ENCODE data around the gene THEM5.
"Not testable (repeated sequence)": the region's sequence is repeated elsewhere in the genome, so short reads cannot be mapped to it uniquely, and the experiment has no call there.

The THEM5 gene, protein sequence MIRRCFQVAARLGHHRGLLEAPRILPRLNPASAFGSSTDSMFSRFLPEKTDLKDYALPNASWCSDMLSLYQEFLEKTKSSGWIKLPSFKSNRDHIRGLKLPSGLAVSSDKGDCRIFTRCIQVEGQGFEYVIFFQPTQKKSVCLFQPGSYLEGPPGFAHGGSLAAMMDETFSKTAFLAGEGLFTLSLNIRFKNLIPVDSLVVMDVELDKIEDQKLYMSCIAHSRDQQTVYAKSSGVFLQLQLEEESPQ

GRCh38 chr1:151853411-151853943 is at the start of gene THEM5:
Gene THEM5, minus strand, starts transcription at chr1:151853712. Its CDS starts 147 bp downstream, at chr1:151853565.
- no peak within 1 kb of the TSS for H3K9ac ChIP-seq (ENCODE audit: insufficient read length, low read depth)
- no peak for DNase-seq (ENCODE audit: low read depth, low spot score)
- H3K4me3 ChIP-seq (ENCODE audit: insufficient read length, low read depth) = no peak within 1 kb of the TSS
- H3K36me3 ChIP-seq (ENCODE audit: insufficient read depth, insufficient read length, low read length) = no peaks in the 10 kb centered on the region
- H3K27me3 ChIP-seq (ENCODE audit: insufficient read depth, insufficient read length) = peaks cover 2% of the 10 kb centered on the region
- H3K9me3 ChIP-seq (ENCODE audit: insufficient read depth, low read length) = no peaks in the 10 kb centered on the region
- TF ChIP-seq YY1 (IDR thresholded peaks at IDR 0.05; ENCODE audit: insufficient read depth, insufficient read length) (no peak), ZNF274 (IDR thresholded peaks at IDR 0.05; ENCODE audit: low read depth, low read length) (no peak), SUZ12 (IDR thresholded peaks at IDR 0.05; ENCODE audit: extremely low read depth, insufficient read depth, insufficient read length) (no peak)
- H3K4me1 ChIP-seq (ENCODE audit: insufficient read depth, insufficient read length) = peaks cover 15% of the 10 kb centered on the region

DNA sequence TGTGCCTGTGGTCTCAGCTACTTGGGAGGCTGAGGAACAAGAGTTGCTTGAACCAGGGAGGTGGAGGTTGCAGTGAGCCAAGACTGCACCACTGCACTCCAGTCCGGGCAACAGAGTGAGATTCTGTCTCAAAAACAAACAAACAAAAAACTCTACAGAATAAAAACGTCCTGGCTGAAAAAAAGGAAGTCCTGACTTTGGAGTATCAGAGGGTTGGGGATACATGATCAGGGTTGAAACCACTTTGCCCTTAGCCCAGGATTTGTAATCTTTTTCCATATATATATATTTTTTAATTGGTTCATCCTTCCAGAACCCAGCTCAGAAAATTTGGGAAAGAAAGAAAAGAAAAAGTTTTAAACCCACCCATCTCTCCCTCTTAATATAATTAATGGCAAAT is 49.3 kb upstream of the THEM5 start:
- Histone ChIP-seq H3K9ac (ENCODE audit: insufficient read length, low read depth) (no peak overlapping the region), H3K9me3 (ENCODE audit: insufficient read depth, low read length) (peaks cover 72% of the 10 kb centered on the region), H3K4me1 (ENCODE audit: insufficient read depth, insufficient read length) (no peaks in the 10 kb centered on the region), H3K27me3 (ENCODE audit: insufficient read depth, insufficient read length) (no peaks in the 10 kb centered on the region), H3K4me3 (ENCODE audit: insufficient read length, low read depth) (no peak overlapping the region), H3K36me3 (ENCODE audit: insufficient read depth, insufficient read length, low read length) (peaks cover 40% of the 10 kb centered on the region)
- TF ChIP-seq SUZ12 (IDR thresholded peaks at IDR 0.05; ENCODE audit: extremely low read depth, insufficient read depth, insufficient read length) (no peak), YY1 (IDR thresholded peaks at IDR 0.05; ENCODE audit: insufficient read depth, insufficient read length) (no peak)
- no peak for DNase-seq (ENCODE audit: low read depth, low spot score)

- H3K4me3 ChIP-seq (ENCODE audit: insufficient read length, low read depth); H3K27me3 ChIP-seq (ENCODE audit: insufficient read depth, insufficient read length); DNase-seq (ENCODE audit: low read depth, low spot score); H3K4me1 ChIP-seq (ENCODE audit: insufficient read depth, insufficient read length); H3K9ac ChIP-seq (ENCODE audit: insufficient read length, low read depth): not testable (repeated sequence)
- peaks cover 52% of the 10 kb centered on the region; the same call in 1 of the 2 replicates for H3K9me3 ChIP-seq (ENCODE audit: insufficient read depth, low read length)
- H3K36me3 ChIP-seq (ENCODE audit: insufficient read depth, insufficient read length, low read length) = peaks cover 32% of the 10 kb centered on the region
These were observed 47.3 kb upstream of the THEM5 start for GRCh38 chr1:151900804-151901203.

DNA sequence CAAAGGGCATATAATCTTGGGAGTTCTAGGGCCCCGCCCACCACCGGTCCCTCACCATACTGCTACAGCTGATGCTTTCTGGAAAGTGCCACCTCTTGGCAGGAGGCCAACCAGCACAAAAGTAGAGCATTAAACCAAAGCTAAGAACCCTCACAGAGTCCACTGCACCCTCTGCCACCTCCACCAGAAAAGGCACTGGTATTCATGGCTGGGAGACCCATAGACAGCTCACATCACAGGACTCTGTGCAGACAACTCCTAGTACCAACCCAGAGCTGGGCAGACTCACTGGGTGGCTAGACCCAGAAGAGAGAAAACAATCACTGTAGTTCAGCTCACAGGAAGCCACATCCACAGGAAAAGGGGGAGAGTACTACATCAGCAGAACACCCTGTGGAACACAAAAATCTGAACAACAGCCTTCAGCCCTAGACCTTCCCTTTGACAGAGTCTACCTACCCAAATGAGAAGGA is 45.0 kb upstream of the THEM5 start:
- Histone ChIP-seq H3K36me3 (ENCODE audit: insufficient read depth, insufficient read length, low read length) (peaks cover 37% of the 10 kb centered on the region), H3K9ac (ENCODE audit: insufficient read length, low read depth) (no peak overlapping the region), H3K4me1 (ENCODE audit: insufficient read depth, insufficient read length) (no peaks in the 10 kb centered on the region), H3K4me3 (ENCODE audit: insufficient read length, low read depth) (no peak overlapping the region), H3K9me3 (ENCODE audit: insufficient read depth, low read length) (peaks cover 32% of the 10 kb centered on the region; the same call in 1 of the 2 replicates), H3K27me3 (ENCODE audit: insufficient read depth, insufficient read length) (no peaks in the 10 kb centered on the region)
- TF ChIP-seq ZNF274 (IDR thresholded peaks at IDR 0.05; ENCODE audit: low read depth, low read length) (no peak), YY1 (IDR thresholded peaks at IDR 0.05; ENCODE audit: insufficient read depth, insufficient read length) (no peak), SUZ12 (IDR thresholded peaks at IDR 0.05; ENCODE audit: extremely low read depth, insufficient read depth, insufficient read length) (no peak)
- no peak for DNase-seq (ENCODE audit: low read depth, low spot score)

DNA sequence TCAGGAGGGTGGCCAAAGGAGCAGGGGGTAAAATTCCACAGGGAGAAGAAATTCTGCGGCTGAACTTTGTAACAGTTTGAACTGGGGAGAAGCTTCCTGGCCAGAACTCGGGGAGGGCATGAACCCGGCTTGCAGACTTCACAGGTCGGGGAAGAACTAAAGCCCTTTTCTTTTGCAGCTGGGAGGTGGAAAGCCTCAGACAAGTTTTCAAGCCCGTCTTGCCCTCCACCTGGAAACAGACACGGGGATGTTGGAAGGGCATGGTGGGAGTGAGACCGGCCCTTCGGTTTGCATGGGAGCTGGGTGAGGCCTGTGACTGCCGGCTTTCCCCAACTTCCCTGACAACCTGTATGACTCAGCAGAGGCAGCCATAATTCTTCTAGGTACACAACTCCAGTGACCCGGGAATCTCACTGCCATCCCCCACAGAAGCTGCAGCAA is 44.5 kb upstream of the THEM5 start:
- H3K9ac ChIP-seq (ENCODE audit: insufficient read length, low read depth) = no peak overlapping the region
- H3K36me3 ChIP-seq (ENCODE audit: insufficient read depth, insufficient read length, low read length) = peaks cover 40% of the 10 kb centered on the region
- DNase-seq (ENCODE audit: low read depth, low spot score) = no peak
- TF ChIP-seq ZNF274 (IDR thresholded peaks at IDR 0.05; ENCODE audit: low read depth, low read length) (no peak), YY1 (IDR thresholded peaks at IDR 0.05; ENCODE audit: insufficient read depth, insufficient read length) (no peak), SUZ12 (IDR thresholded peaks at IDR 0.05; ENCODE audit: extremely low read depth, insufficient read depth, insufficient read length) (no peak)
- peaks cover 27% of the 10 kb centered on the region; the same call in 1 of the 2 replicates for H3K9me3 ChIP-seq (ENCODE audit: insufficient read depth, low read length)
- no peak overlapping the region for H3K4me3 ChIP-seq (ENCODE audit: insufficient read length, low read depth)
- no peaks in the 10 kb centered on the region for H3K27me3 ChIP-seq (ENCODE audit: insufficient read depth, insufficient read length)
- no peaks in the 10 kb centered on the region for H3K4me1 ChIP-seq (ENCODE audit: insufficient read depth, insufficient read length)

DNA sequence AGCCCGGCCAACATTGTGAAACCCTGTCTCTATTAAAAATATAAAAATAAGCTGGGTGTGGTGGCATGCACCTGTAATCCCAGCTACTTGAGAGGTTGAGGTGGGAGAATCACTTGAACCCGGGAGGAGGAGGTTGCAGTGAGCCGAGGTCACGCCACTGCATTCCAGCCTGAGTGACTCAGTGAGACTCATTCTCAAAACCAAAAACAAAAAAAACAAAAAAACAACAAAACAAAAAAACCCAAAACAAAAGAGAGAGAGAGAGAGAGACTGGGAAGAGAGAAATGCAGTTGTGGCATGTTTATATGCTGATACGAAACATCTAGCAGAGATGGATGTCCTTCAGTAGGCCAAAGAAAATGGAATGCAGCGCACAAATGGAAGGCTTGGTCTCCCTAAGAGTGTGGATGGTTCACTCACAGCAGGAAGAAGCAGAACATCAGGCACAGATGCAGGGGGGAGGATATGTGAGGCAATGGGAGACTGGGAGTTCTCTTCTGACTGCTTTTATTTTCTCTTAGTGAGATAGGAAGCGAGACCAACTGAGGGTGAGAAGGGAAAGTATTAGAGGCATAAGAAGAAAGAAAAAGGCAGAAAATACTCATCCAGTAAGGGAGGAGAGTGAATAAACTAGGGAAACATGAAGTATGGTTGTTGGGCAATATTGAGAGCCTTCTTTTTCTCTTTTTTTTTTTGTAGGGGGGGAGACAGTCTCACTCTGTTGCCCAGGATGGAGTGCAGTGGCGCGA is 39.8 kb upstream of the THEM5 start:
- peaks cover 79% of the 10 kb centered on the region for H3K36me3 ChIP-seq (ENCODE audit: insufficient read depth, insufficient read length, low read length)
- no peak overlapping the region for H3K9ac ChIP-seq (ENCODE audit: insufficient read length, low read depth)
- no peaks in the 10 kb centered on the region for H3K4me1 ChIP-seq (ENCODE audit: insufficient read depth, insufficient read length)
- no peak for DNase-seq (ENCODE audit: low read depth, low spot score)
- no peaks in the 10 kb centered on the region for H3K27me3 ChIP-seq (ENCODE audit: insufficient read depth, insufficient read length)
- H3K4me3 ChIP-seq (ENCODE audit: insufficient read length, low read depth) = no peak overlapping the region
- TF ChIP-seq SUZ12 (IDR thresholded peaks at IDR 0.05; ENCODE audit: extremely low read depth, insufficient read depth, insufficient read length) (no peak), YY1 (IDR thresholded peaks at IDR 0.05; ENCODE audit: insufficient read depth, insufficient read length) (no peak), ZNF274 (IDR thresholded peaks at IDR 0.05; ENCODE audit: low read depth, low read length) (no peak)
- H3K9me3 ChIP-seq (ENCODE audit: insufficient read depth, low read length) = no peaks in the 10 kb centered on the region

DNA sequence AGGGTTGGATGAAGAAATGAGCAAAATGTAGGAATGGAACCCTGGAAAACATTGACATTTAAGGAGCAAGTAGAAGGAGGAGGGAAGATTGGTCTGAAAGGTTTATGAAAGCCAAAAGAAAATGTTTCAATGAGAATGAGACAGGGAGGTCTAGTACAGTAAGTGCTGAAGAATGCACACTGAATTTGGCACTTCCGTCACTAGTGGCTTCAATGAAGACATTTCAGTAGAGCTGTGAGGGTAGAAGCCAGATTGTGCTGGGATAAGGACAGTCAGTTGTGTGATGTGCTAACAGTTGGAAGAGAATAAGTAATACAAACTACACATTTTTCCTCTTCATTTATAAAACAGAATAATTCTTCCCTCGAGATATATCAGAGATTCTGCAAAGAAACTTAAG is 38.7 kb upstream of the THEM5 start:
- no peak for DNase-seq (ENCODE audit: low read depth, low spot score)
- peaks cover 5% of the 10 kb centered on the region; the same call in 1 of the 2 replicates for H3K9me3 ChIP-seq (ENCODE audit: insufficient read depth, low read length)
- H3K4me1 ChIP-seq (ENCODE audit: insufficient read depth, insufficient read length) = no peaks in the 10 kb centered on the region
- H3K27me3 ChIP-seq (ENCODE audit: insufficient read depth, insufficient read length) = no peaks in the 10 kb centered on the region
- H3K4me3 ChIP-seq (ENCODE audit: insufficient read length, low read depth) = no peak overlapping the region
- TF ChIP-seq SUZ12 (IDR thresholded peaks at IDR 0.05; ENCODE audit: extremely low read depth, insufficient read depth, insufficient read length) = no peak
- TF ChIP-seq YY1 (IDR thresholded peaks at IDR 0.05; ENCODE audit: insufficient read depth, insufficient read length) = no peak
- no peak for TF ChIP-seq ZNF274 (IDR thresholded peaks at IDR 0.05; ENCODE audit: low read depth, low read length)
- H3K36me3 ChIP-seq (ENCODE audit: insufficient read depth, insufficient read length, low read length) = peaks cover 85% of the 10 kb centered on the region
- no peak overlapping the region for H3K9ac ChIP-seq (ENCODE audit: insufficient read length, low read depth)

All from NT2/D1 (cell line).